Inflammatory macrophage treated with lipopolysaccharide for 1 hour (primary cell): ENCODE data around the gene ZDHHC14.
A peak's percentile ranks its signal among the peaks of the same experiment; 100 is the strongest.

Experiments
- DNase-seq, 2 donors: peaks; one replicate each; pipeline ENCODE4 v3.0.0-alpha.2; 2020 to 2022

The ZDHHC14 gene

GRCh38 chr6:157631838-157632614 lies 251.0 kb downstream of the ZDHHC14 start:
- DNase-seq, result no peak

- DNase-seq, result no peak
These were observed 251.8 kb downstream of the ZDHHC14 start for GRCh38 chr6:157632821-157633220.

- DNase-seq, result no peak
These were observed 253.6 kb downstream of the ZDHHC14 start for GRCh38 chr6:157634546-157634945.

- peak; percentile 16 to 23 for DNase-seq
These were observed 254.6 kb downstream of the ZDHHC14 start for GRCh38 chr6:157635388-157636244.

GRCh38 chr6:157637516-157637915 lies 256.5 kb downstream of the ZDHHC14 start:
- no peak for DNase-seq

- no peak for DNase-seq
These were observed 257.1 kb downstream of the ZDHHC14 start for GRCh38 chr6:157637941-157638662.

GRCh38 chr6:157638779-157639178 lies 257.8 kb downstream of the ZDHHC14 start:
- DNase-seq, result no peak

- DNase-seq, result no peak
These were observed 259.9 kb downstream of the ZDHHC14 start for GRCh38 chr6:157640746-157641451.

- no peak for DNase-seq
These were observed 260.8 kb downstream of the ZDHHC14 start for GRCh38 chr6:157641837-157642236.

GRCh38 chr6:157642736-157643135 lies 261.7 kb downstream of the ZDHHC14 start:
- DNase-seq, result no peak

- DNase-seq, result no peak
These were observed 263.2 kb downstream of the ZDHHC14 start for GRCh38 chr6:157644043-157644810.

- DNase-seq, result no peak
These were observed 264.3 kb downstream of the ZDHHC14 start for GRCh38 chr6:157645201-157645795.

GRCh38 chr6:157646012-157646411 lies 265.0 kb downstream of the ZDHHC14 start:
- DNase-seq, result no peak

- DNase-seq, result no peak
These were observed 266.4 kb downstream of the ZDHHC14 start for GRCh38 chr6:157647261-157647915.

GRCh38 chr6:157648561-157648960 lies 267.6 kb downstream of the ZDHHC14 start:
- DNase-seq, result no peak

- no peak for DNase-seq
These were observed 268.6 kb downstream of the ZDHHC14 start for GRCh38 chr6:157649311-157650260.

- no peak for DNase-seq
These were observed 269.3 kb downstream of the ZDHHC14 start for GRCh38 chr6:157650261-157650640.

GRCh38 chr6:157650801-157651200 lies 269.8 kb downstream of the ZDHHC14 start:
- DNase-seq, result no peak

GRCh38 chr6:157651731-157652490 lies 270.9 kb downstream of the ZDHHC14 start:
- no peak for DNase-seq
